Right renal pelvis (tissue), 4 donors: ENCODE data around the gene HSPA5. TPM values are rescaled to one million over a fixed set of nuclear protein-coding genes. Genes with fewer than 3 reads are reported as not detected.
"Not testable (repeated sequence)": the region's sequence is repeated elsewhere in the genome, so short reads cannot be mapped to it uniquely, and the experiment has no call there.

Source experiments
- DNase-seq, 4 donors: peaks; one replicate each; pipeline ENCODE4 v3.0.0-alpha.2; 2013; ENCODE audit warnings: low read depth in 4 of 4, low spot score in 3 of 4, missing footprints in 1 of 4
- polyA plus RNA-seq, 4 donors: library from polyadenylated mRNA; unstranded; fragments of 120-200 nt; gene quantifications; one replicate each; pipeline ENCODE4 v1.2.1, GENCODE V29; 2013; ENCODE audit not compliant: insufficient read length in 4 of 4

HSPA5 gene
- polyA plus RNA-seq, 4 donors: 404 to 466 (median 435) TPM

DNA sequence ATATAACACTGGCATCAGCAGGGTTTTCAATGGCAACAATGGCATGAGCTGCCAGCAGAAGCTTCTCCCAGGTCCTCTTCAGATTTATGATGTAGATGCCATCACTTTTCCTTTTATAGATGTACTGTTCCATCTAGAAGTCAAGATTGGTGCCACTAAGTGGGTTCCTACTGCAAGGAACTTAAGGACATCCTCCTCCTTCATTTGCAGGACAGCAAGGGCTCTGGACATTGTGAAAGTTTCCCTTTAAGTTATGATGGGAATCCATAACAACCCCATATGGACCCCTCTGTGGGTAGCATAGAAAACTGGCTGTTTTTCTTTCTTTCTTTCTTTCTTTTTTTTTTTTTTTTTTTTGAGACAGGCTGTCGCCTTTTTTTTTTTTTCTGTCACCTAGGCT lies 45.6 kb downstream of the HSPA5 start:
- not testable (repeated sequence) for DNase-seq

DNA sequence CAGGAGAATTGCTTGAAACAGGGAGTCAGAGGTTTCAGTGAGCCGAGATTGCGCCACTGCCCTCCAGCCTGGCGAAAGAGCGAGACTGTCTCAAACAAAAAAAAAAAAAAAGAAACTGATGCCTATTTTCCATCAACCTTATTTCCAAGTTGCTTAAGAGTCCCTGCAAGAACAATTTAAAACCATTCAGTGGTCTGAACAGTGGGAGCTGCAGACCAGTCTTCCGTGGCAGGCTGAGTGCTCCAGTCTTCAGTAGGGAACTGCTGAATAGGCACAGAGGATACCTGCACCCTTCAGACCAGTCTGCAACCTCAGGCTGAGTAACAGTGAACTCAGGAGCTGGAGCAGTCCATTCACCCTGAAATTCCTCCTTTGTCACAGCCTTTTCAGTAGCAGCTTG lies 46.7 kb downstream of the HSPA5 start:
- DNase-seq: not testable (repeated sequence)

DNA sequence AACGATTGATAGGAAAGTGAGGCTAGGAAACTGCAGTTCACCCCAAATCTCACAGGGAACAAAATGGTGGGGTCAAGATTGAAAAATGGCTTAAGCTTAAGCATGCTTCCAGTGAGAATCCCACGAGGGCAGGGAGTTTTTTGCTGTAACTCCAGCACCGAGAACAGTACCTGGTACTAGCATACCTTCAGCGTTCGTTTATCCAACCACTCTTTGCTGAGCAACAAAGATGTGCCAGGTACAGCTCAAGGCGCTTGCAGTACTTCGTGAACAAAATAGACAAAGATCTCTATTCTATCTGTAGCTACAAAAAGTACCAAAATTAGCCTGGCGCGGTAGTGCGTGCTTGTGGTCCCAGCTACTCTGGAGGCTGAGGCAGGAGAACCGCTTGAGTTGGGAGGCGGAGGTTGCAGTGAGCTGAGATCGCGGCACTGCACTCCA lies 50.8 kb downstream of the HSPA5 start:
- no peak for DNase-seq

DNA sequence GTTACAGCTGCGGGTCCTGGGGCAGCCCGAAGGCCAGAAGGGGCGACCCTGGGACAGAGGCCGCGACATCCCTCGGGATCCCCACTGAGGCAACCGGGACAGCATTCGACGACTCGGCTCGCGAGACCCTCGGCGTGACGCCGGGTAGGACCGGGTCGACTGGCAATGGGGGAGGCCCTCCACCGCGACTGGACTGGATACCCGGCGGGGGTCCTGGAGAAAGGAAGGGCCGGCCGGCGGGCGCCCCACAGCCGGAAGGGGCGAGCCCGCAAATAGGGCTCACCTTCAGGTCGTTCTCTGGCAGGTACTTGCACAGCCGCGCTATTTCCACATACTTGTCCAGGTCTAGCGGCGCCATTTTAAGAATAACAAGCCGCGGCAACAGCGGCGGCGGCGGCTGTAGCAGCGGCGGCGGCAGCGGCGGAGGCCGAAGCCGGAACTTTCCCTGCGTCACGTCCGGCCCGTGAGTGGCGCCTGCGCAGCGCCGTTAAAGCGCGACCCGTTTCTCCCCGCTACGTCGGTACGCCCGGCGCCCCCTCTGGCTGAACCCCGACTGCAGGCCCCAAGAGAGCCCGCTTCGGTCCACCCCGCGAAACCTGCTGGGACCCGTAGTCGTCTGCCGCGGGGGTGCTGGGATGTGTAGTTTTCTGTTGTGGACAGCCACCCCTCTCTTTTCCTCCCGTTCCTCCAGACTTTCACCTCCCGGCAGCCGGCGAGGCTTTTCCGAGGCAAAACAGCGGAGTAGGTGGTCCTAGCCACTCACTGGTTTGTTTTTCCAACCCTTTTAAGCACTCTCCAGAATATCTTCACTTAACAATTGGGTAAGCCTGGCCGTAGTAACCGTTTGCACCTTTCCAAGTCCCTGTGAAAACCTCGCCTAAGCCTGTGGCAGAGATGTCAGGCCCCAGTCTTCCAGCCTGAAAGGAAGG lies 51.5 kb downstream of the HSPA5 start, which contains the start of gene PPP6C:
Gene PPP6C, minus strand, starts transcription at position 443 of the 929 bp plus-strand sequence. Its CDS starts 85 bp downstream, at position 358.
- DNase-seq: peak; percentile 89 to 93 (median 92)

DNA sequence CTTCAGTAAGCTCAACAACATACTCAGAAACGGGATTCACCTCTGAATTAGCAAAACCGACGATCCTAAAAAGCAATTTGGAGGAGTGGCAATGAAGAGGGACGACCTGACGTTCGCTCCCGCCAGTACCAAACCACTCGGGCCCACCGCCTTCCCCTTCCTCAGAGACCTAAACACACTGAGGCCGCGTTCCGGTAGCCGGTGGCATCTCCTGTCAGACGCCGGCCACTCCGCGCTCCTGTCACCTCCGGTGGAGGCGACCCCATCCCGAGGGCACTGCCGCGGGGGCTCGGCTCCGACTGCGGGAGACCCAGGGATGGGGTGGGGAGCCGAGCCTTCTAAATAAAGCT lies 52.2 kb downstream of the HSPA5 start:
- DNase-seq: no peak

Other genes starting within 250 kb of the HSPA5 start
- 10 to 100 TPM in 3 of 4 donors, 1 to 10 TPM in 1; 8.9 to 12.4 (median 11.0) TPM for gene SCAI, start 97.8 kb downstream of the HSPA5 start, polyA plus RNA-seq
- 10 to 100 TPM; 52.4 to 65.2 (median 62.5) TPM for gene PPP6C, start 51.5 kb downstream of the HSPA5 start, polyA plus RNA-seq
- 10 to 100 TPM; 20.9 to 23.2 (median 21.9) TPM for gene RABEPK, start 40.8 kb downstream of the HSPA5 start, polyA plus RNA-seq
- gene GAPVD1, start 20.5 kb upstream of the HSPA5 start, polyA plus RNA-seq: 10 to 100 TPM; 27.3 to 31.7 (median 29.5) TPM